ENCODE results near the gene IKZF2. TPM values are rescaled to one million over a fixed set of nuclear protein-coding genes. Genes with fewer than 3 reads are reported as not detected.

The IKZF2 gene
- total RNA-seq, 1 donor from 2014 or later: 9.0 TPM

DNA sequence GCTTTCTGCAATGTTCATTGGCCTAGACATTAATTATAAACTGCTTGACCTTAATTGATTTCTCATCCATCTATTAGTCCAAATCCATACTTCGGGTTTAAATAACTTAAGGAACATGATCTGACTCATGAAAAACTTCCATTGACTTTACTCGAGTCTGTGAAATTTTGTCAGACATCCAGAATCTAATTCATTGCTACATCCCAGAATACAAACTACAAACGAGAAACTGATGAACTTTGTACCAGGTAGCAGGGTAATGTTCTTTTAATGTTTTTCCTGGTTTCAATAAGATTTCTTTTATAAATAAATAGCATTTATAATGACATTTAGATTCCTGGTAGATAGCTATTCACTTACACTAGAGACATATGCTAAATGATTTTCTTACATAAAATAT is 36.0 kb upstream of the IKZF2 start:
- TF ChIP-seq, protein P1, sequence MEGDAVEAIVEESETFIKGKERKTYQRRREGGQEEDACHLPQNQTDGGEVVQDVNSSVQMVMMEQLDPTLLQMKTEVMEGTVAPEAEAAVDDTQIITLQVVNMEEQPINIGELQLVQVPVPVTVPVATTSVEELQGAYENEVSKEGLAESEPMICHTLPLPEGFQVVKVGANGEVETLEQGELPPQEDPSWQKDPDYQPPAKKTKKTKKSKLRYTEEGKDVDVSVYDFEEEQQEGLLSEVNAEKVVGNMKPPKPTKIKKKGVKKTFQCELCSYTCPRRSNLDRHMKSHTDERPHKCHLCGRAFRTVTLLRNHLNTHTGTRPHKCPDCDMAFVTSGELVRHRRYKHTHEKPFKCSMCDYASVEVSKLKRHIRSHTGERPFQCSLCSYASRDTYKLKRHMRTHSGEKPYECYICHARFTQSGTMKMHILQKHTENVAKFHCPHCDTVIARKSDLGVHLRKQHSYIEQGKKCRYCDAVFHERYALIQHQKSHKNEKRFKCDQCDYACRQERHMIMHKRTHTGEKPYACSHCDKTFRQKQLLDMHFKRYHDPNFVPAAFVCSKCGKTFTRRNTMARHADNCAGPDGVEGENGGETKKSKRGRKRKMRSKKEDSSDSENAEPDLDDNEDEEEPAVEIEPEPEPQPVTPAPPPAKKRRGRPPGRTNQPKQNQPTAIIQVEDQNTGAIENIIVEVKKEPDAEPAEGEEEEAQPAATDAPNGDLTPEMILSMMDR (IDR thresholded peaks at IDR 0.05; ENCODE audit: insufficient read depth, low read length, severe bottlenecking): no peak
- DNase-seq (ENCODE audit: low read depth) (no peak), FAIRE-seq (no peak)
- Histone ChIP-seq H3K36me3 (ENCODE audit: control insufficient read depth, insufficient read depth, low read length) (no peaks in the 10 kb centered on the region), H3K27me3 (ENCODE audit: control insufficient read depth, insufficient read depth, low read length) (no peaks in the 10 kb centered on the region), H3K4me3 (ENCODE audit: low read depth, low read length) (no peak overlapping the region)

DNA sequence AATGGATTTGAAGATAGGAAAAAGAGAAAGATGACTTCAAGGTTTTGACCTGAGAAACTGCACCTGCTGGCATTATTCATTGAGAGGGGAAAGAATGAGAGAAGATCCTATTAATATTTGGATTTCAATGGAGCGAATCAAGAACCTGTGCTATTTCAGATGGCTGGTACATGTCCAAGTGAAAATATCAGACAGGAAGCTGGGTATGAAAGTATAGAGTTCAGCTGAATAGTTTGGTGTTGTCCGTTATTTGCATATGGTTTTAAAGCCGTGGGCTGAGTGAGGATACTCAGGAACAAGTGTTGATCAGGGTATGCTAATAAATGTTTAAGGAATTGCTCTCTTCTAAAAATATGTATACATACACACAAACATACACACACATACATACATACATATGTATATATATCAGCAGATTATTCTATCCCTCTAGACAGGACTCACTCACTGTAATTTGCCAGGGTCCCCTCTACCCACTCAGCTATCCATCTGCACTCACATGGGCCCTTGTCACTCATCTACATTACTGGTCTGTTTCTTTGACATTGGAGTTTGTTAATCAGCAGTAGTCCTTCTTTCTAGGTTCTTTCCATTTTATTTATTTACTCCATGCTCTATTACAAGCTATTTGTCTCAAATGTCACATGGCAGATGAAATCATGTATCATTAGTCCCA is 33.9 kb upstream of the IKZF2 start:
- Histone ChIP-seq H3K4me3 (ENCODE audit: low read depth, low read length) (no peak overlapping the region), H3K36me3 (ENCODE audit: control insufficient read depth, insufficient read depth, low read length) (no peaks in the 10 kb centered on the region), H3K27me3 (ENCODE audit: control insufficient read depth, insufficient read depth, low read length) (no peaks in the 10 kb centered on the region)
- DNase-seq (ENCODE audit: low read depth) (no peak), FAIRE-seq (no peak)
- TF ChIP-seq, protein P1 (IDR thresholded peaks at IDR 0.05; ENCODE audit: insufficient read depth, low read length, severe bottlenecking): no peak

DNA sequence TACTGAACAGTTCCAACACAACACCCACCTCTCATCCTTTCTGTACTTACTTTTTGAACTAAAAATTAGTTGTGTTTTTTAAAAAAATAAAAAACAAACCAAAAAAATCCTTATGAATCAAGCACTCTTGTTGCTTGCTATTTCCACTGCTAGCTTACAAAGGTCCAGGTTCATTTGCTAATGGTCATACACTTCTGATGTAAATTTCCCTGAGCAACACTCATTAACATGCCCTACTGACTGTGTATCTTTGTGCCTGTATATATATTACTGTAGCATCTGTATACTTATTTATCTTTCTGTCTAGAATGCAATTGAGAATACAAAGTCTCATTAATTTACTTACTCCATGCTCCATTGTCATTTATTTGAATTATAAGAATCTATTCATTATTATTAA is 30.3 kb upstream of the IKZF2 start:
- H3K36me3 ChIP-seq (ENCODE audit: control insufficient read depth, insufficient read depth, low read length): no peaks in the 10 kb centered on the region
- FAIRE-seq (no peak), DNase-seq (ENCODE audit: low read depth) (no peak)
- TF ChIP-seq, protein P1 (IDR thresholded peaks at IDR 0.05; ENCODE audit: insufficient read depth, low read length, severe bottlenecking): no peak
- H3K4me3 ChIP-seq (ENCODE audit: low read depth, low read length): no peak overlapping the region
- no peaks in the 10 kb centered on the region for H3K27me3 ChIP-seq (ENCODE audit: control insufficient read depth, insufficient read depth, low read length)

DNA sequence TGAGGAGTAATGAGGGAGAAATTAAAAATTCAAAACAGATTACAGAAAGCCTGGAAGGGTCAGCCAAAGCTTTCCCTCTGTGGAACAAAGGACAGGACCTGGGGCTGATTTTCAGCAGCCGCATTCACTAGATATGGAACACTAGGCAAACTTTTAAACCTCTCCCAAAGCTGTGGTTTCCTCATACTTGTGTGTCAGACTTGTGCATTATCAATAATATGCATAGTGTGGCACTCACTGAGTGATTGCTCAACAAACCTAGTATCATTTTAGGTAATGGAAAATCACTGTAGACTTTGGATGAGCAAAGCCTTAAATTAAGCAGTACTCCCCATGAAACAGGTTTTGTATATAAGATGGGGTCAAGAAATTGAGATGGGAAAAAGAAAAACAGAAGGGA is 26.3 kb upstream of the IKZF2 start:
- H3K4me3 ChIP-seq (ENCODE audit: low read depth, low read length): no peak overlapping the region
- no peaks in the 10 kb centered on the region for H3K27me3 ChIP-seq (ENCODE audit: control insufficient read depth, insufficient read depth, low read length)
- TF ChIP-seq, protein P1 (IDR thresholded peaks at IDR 0.05; ENCODE audit: insufficient read depth, low read length, severe bottlenecking): no peak
- no peak for FAIRE-seq
- H3K36me3 ChIP-seq (ENCODE audit: control insufficient read depth, insufficient read depth, low read length): no peaks in the 10 kb centered on the region
- DNase-seq (ENCODE audit: low read depth): peak; percentile 31

DNA sequence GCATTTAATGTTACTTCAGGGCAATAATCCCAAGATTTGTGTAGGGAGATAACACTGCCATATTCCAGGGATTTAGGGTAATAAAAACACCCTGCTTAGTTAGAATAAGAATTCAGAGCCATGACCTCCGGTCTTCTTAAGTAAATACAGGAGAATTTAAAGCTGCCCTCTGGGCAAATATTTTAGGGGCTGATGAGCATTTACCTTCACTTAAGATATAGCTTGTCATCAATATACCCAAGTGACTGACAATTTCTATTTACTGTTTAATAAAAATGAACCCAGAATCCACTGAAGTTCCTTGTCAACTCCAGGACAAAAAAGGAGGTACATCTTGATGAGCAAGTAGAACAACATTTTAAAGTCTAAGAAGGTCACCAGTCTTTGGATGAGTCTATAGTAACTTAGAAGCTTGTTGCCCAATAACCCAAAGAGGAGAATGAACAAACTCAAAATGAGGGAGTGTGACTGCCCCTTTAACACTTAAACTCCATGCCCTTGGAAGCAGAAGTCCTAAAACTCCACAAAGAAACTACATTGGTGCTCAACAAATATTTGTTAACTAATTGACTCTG is 24.3 kb upstream of the IKZF2 start:
- no peak overlapping the region for H3K4me3 ChIP-seq (ENCODE audit: low read depth, low read length)
- DNase-seq (ENCODE audit: low read depth) (no peak), FAIRE-seq (no peak)
- TF ChIP-seq, protein P1 (IDR thresholded peaks at IDR 0.05; ENCODE audit: insufficient read depth, low read length, severe bottlenecking): no peak
- H3K36me3 ChIP-seq (ENCODE audit: control insufficient read depth, insufficient read depth, low read length): no peaks in the 10 kb centered on the region
- H3K27me3 ChIP-seq (ENCODE audit: control insufficient read depth, insufficient read depth, low read length): no peaks in the 10 kb centered on the region

DNA sequence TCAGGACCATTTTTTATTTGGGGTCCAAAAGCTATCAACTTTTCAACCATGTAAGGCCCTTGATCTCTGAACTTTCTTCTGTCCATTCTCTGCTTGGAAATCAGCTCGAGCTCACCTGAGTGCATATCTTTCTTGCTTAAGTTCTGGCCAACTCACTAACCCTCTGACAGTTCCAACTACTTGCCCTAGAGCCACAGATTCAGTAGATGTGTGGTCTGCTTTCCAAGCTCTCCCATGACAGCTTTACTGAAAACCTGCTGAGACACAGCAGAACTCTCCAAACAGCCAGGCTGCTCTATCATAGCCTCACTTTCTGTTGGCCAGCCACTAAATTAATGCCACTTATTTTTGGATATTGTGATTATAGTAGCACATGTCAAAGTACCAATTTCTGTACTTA is 21.2 kb upstream of the IKZF2 start:
- Histone ChIP-seq H3K4me3 (ENCODE audit: low read depth, low read length) (no peak overlapping the region), H3K27me3 (ENCODE audit: control insufficient read depth, insufficient read depth, low read length) (no peaks in the 10 kb centered on the region), H3K36me3 (ENCODE audit: control insufficient read depth, insufficient read depth, low read length) (no peaks in the 10 kb centered on the region)
- DNase-seq (ENCODE audit: low read depth): no peak
- TF ChIP-seq, protein P1 (IDR thresholded peaks at IDR 0.05; ENCODE audit: insufficient read depth, low read length, severe bottlenecking): no peak
- FAIRE-seq: no peak

Data from bronchial epithelial cell (primary cell).